K562 (cell line): ENCODE results near the gene CPT1C. TPM values are rescaled to one million over a fixed set of nuclear protein-coding genes. Genes with fewer than 3 reads are reported as not detected.

ENCODE experiments used
- BHLHE40 ChIP-seq: IDR thresholded peaks from 2 replicates; pipeline ENCODE4 v1.6.1; 2011; ENCODE audit warnings: low read length, improper control_type of control experiment
- CSDE1 ChIP-seq, 2 experiments: fragments of 450-650 bp; IDR thresholded peaks; 2 replicates each; pipeline ENCODE4 v1.6.1; 2016; ENCODE audit warnings: mild to moderate bottlenecking in 1 of 2
- EP300 ChIP-seq: IDR thresholded peaks from 2 replicates; pipeline ENCODE4 v1.6.1; 2012; ENCODE audit warnings: low read length, improper control_type of control experiment
- EWSR1 ChIP-seq: fragments of 450-650 bp; IDR thresholded peaks from 2 replicates; pipeline ENCODE4 v1.6.1; 2018; ENCODE audit warnings: borderline replicate concordance, mild to moderate bottlenecking, low read depth, moderate library complexity; ENCODE audit not compliant: partially characterized antibody
- FOS ChIP-seq: IDR thresholded peaks from 3 replicates; pipeline ENCODE4 v1.6.1; 2011; ENCODE audit not compliant: insufficient read length; ENCODE audit errors: extremely low read depth
- FOXA1 ChIP-seq: fragments of 450-650 bp; IDR thresholded peaks from 2 replicates; pipeline ENCODE4 v1.6.1; 2016; ENCODE audit warnings: mild to moderate bottlenecking, borderline replicate concordance
- HSF4 ChIP-seq: fragments of 250-450 bp; sonication (Bioruptor Pico); IDR thresholded peaks from 2 replicates; pipeline ENCODE4 v2.1.2; 2022; ENCODE audit warnings: mild to moderate bottlenecking, moderate library complexity, borderline replicate concordance
- ILF3 ChIP-seq: fragments of 450-650 bp; IDR thresholded peaks from 2 replicates; pipeline ENCODE4 v1.6.1; 2018; ENCODE audit warnings: antibody characterized with exemption, mild to moderate bottlenecking, moderate library complexity, borderline replicate concordance
- PYGO2 ChIP-seq: fragments of 450-650 bp; IDR thresholded peaks from 2 replicates; pipeline ENCODE4 v1.6.1; 2016; ENCODE audit warnings: mild to moderate bottlenecking, missing genetic modification characterization, moderate library complexity, missing compliant biosample characterization
- SREBF1 ChIP-seq: fragments of 150-350 bp; IDR thresholded peaks from 2 replicates; pipeline ENCODE4 v1.6.1; 2014; ENCODE audit warnings: antibody characterized with exemption, low read depth, low read length, borderline replicate concordance
- SREBF2 ChIP-seq: sonication (generic); formaldehyde crosslinking; IDR thresholded peaks from 2 replicates; pipeline ENCODE4 v1.4.0; 2020; ENCODE audit warnings: mild to moderate bottlenecking, missing genetic modification reagents
- THRAP3 ChIP-seq: fragments of 450-650 bp; IDR thresholded peaks from 2 replicates; pipeline ENCODE4 v1.6.1; 2016; ENCODE audit warnings: mild to moderate bottlenecking, inconsistent platforms, borderline replicate concordance
- ZNF134 ChIP-seq: fragments of 250-450 bp; sonication (Bioruptor Pico); conservative IDR thresholded peaks from 2 replicates; pipeline ENCODE4 v1.4.0; 2020
- polyA plus RNA-seq, 8 experiments: library from polyadenylated mRNA; depleted of rRNA in 4 of 8; stranded (reverse) in 5 of 8; unstranded in 3 of 8; fragments of >200 nt; fragmentation: Nextera tagmentation in 2 of 8; fragmentation: Illumina TruSeq in 1 of 8; extraction: Ambion mirVana in 2 of 8; extraction: Trizol in 1 of 8; gene quantifications; 2 replicates each; pipeline versions ENCODE4 v1.2.1 to v1.2.3, GENCODE V29; 2011 to 2014; ENCODE audit warnings: inconsistent platforms in 1 of 8, missing spikeins in 1 of 8
- total RNA-seq, 7 experiments: library from RNA; depleted of rRNA in 6 of 7; stranded (reverse); fragments of >200 nt in 6 of 7; fragmentation: Illumina TruSeq in 2 of 7; extraction: Trizol in 2 of 7; gene quantifications; 2 replicates each; pipeline versions ENCODE4 v1.2.1 to v1.2.3, GENCODE V29; 2011 to 2021; ENCODE audit warnings: low replicate concordance in 1 of 7
- TF ChIP-seq, protein P1 (sequence below): fragments of 200-800 bp; sonication (Bioruptor generic); IDR thresholded peaks from 2 replicates; pipeline ENCODE4 v1.6.1; 2017; ENCODE audit warnings: missing genetic modification characterization, missing compliant biosample characterization
- TF ChIP-seq, protein P2 (sequence below): fragments of 450-650 bp; formaldehyde crosslinking; IDR thresholded peaks from 2 replicates; pipeline ENCODE4 v1.4.0; 2020; ENCODE audit warnings: mild to moderate bottlenecking, moderate library complexity
- TF ChIP-seq, protein P3 (sequence below): fragments of 250-450 bp; sonication (Bioruptor Pico); IDR thresholded peaks from 2 replicates; pipeline ENCODE4 v1.5.0; 2021
- TF ChIP-seq, protein P4 (sequence below): fragments of 450-650 bp; IDR thresholded peaks from 2 replicates; pipeline ENCODE4 v1.6.1; 2016; ENCODE audit warnings: borderline replicate concordance
- TF ChIP-seq, protein P5 (sequence below): fragments of 250-450 bp; sonication (Bioruptor Pico); IDR thresholded peaks from 2 replicates; pipeline ENCODE4 v1.5.0; 2021
- TF ChIP-seq, protein P6 (sequence below), 2 experiments: fragments of 200-800 bp in 1 of 2; sonication (Bioruptor generic) in 1 of 2; sonication (generic) in 1 of 2; formaldehyde crosslinking in 1 of 2; IDR thresholded peaks in 1 of 2; conservative IDR thresholded peaks in 1 of 2; 2 replicates each; pipeline versions ENCODE4 v1.5.0 to v1.6.1; 2016 to 2020; ENCODE audit warnings: missing compliant biosample characterization in 1 of 2, missing genetic modification characterization in 1 of 2, missing genetic modification reagents in 1 of 2

The CPT1C gene
- total and polyA plus RNA-seq, 9 of the 15 experiments (the other 6 are each of a cell fraction or from before 2014, with no cell fraction given) = 1.9 to 12.3 (median 3.0) TPM

DNA sequence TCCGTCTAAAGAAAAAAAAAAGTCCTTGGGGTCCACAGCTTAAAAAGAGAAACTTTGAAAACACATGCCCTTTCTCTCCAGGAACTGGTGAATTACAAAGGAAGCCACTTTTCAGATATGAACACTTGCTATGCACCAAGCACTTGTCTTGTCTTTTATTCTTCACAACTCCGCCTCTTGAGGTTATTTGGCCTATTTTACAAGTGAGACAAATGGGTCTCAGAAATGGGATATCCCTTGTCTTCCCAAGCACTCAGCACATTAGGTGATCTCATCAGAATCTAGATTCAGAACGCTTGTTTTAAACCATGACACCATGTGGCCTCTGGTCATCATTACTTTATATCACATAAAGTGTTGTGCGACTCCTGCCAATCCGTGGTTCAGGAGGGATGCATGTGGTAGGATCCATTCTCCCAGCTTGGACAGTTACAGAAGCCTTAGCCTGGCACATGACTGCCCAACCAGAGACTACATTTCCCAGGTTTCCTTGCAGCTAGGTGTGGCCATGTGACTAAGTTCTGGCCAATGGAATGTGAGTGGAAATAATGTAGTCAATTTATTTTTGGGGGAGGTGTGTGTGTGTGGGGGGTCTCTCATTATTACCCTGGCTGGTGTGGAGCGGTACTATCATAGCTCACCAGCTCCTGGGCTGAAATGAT is 58.3 kb downstream of the CPT1C start (continued):
- TF ChIP-seq, protein P1, sequence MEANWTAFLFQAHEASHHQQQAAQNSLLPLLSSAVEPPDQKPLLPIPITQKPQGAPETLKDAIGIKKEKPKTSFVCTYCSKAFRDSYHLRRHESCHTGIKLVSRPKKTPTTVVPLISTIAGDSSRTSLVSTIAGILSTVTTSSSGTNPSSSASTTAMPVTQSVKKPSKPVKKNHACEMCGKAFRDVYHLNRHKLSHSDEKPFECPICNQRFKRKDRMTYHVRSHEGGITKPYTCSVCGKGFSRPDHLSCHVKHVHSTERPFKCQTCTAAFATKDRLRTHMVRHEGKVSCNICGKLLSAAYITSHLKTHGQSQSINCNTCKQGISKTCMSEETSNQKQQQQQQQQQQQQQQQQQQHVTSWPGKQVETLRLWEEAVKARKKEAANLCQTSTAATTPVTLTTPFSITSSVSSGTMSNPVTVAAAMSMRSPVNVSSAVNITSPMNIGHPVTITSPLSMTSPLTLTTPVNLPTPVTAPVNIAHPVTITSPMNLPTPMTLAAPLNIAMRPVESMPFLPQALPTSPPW (CRISPR knock-in tag) = no peak
- TF ChIP-seq, protein P2, sequence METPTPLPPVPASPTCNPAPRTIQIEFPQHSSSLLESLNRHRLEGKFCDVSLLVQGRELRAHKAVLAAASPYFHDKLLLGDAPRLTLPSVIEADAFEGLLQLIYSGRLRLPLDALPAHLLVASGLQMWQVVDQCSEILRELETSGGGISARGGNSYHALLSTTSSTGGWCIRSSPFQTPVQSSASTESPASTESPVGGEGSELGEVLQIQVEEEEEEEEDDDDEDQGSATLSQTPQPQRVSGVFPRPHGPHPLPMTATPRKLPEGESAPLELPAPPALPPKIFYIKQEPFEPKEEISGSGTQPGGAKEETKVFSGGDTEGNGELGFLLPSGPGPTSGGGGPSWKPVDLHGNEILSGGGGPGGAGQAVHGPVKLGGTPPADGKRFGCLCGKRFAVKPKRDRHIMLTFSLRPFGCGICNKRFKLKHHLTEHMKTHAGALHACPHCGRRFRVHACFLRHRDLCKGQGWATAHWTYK (CRISPR knock-in tag) = no peak
- TF ChIP-seq ILF3 (no peak), THRAP3 (no peak), FOXA1 (no peak), ZNF134 (CRISPR knock-in tag) (no peak), BHLHE40 (peak; percentile 68; the same call in 1 of the 2 replicates), EP300 (no peak), SREBF2 (CRISPR knock-in tag) (no peak), EWSR1 (no peak), FOS (peak; percentile 73), SREBF1 (no peak), HSF4 (CRISPR knock-in tag) (no peak), PYGO2 (tag) (no peak), CSDE1 (IDR thresholded peaks at IDR 0.05) (no peak)
- TF ChIP-seq, protein P3, sequence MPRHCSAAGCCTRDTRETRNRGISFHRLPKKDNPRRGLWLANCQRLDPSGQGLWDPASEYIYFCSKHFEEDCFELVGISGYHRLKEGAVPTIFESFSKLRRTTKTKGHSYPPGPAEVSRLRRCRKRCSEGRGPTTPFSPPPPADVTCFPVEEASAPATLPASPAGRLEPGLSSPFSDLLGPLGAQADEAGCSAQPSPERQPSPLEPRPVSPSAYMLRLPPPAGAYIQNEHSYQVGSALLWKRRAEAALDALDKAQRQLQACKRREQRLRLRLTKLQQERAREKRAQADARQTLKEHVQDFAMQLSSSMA (CRISPR knock-in tag) = no peak
- TF ChIP-seq, protein P4, sequence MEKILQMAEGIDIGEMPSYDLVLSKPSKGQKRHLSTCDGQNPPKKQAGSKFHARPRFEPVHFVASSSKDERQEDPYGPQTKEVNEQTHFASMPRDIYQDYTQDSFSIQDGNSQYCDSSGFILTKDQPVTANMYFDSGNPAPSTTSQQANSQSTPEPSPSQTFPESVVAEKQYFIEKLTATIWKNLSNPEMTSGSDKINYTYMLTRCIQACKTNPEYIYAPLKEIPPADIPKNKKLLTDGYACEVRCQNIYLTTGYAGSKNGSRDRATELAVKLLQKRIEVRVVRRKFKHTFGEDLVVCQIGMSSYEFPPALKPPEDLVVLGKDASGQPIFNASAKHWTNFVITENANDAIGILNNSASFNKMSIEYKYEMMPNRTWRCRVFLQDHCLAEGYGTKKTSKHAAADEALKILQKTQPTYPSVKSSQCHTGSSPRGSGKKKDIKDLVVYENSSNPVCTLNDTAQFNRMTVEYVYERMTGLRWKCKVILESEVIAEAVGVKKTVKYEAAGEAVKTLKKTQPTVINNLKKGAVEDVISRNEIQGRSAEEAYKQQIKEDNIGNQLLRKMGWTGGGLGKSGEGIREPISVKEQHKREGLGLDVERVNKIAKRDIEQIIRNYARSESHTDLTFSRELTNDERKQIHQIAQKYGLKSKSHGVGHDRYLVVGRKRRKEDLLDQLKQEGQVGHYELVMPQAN = no peak
- TF ChIP-seq, protein P5, sequence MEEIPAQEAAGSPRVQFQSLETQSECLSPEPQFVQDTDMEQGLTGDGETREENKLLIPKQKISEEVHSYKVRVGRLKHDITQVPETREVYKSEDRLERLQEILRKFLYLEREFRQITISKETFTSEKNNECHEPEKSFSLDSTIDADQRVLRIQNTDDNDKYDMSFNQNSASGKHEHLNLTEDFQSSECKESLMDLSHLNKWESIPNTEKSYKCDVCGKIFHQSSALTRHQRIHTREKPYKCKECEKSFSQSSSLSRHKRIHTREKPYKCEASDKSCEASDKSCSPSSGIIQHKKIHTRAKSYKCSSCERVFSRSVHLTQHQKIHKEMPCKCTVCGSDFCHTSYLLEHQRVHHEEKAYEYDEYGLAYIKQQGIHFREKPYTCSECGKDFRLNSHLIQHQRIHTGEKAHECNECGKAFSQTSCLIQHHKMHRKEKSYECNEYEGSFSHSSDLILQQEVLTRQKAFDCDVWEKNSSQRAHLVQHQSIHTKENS (CRISPR knock-in tag) = no peak
- TF ChIP-seq, protein P6, sequence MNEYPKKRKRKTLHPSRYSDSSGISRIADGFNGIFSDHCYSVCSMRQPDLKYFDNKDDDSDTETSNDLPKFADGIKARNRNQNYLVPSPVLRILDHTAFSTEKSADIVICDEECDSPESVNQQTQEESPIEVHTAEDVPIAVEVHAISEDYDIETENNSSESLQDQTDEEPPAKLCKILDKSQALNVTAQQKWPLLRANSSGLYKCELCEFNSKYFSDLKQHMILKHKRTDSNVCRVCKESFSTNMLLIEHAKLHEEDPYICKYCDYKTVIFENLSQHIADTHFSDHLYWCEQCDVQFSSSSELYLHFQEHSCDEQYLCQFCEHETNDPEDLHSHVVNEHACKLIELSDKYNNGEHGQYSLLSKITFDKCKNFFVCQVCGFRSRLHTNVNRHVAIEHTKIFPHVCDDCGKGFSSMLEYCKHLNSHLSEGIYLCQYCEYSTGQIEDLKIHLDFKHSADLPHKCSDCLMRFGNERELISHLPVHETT (CRISPR knock-in tag; conservative IDR thresholded peaks at IDR 0.05 in 1 of 2, IDR thresholded peaks at IDR 0.05 in 1 of 2) = no peak
